Lung (tissue), 12 donors: ENCODE results near the gene MCCC2. TPM values are rescaled to one million over a fixed set of nuclear protein-coding genes. Genes with fewer than 3 reads are reported as not detected.
"Not testable (repeated sequence)": the region's sequence is repeated elsewhere in the genome, so short reads cannot be mapped to it uniquely, and the experiment has no call there.

Experiments
- ATAC-seq: fragments of 200-7000 bp; cut with Tn5 transposase; one replicate; pipeline ENCODE4 v1.9.1; 2020; ENCODE audit warnings: moderate number of reproducible peaks; ENCODE audit not compliant: insufficient read depth, low FRiP score
- DNase-seq, 3 donors: peaks; one replicate each; pipeline ENCODE4 v3.0.0-alpha.2; 2013 to 2017
- H3K27ac ChIP-seq, 2 donors: one replicate each; pipeline ENCODE4 v1.5.1; 2013; ENCODE audit warnings: mild to moderate bottlenecking in 2 of 2, moderate library complexity in 2 of 2, control low read depth in 1 of 2, inconsistent platforms in 1 of 2, low read depth in 1 of 2, low read length in 1 of 2
- H3K27me3 ChIP-seq, 3 donors: one replicate each; pipeline ENCODE4 v1.5.1; 2013; ENCODE audit warnings: low read length in 2 of 3; ENCODE audit not compliant: control insufficient read depth in 3 of 3, insufficient read depth in 3 of 3
- H3K36me3 ChIP-seq, 4 donors: one replicate each; pipeline ENCODE4 v1.5.1; 2013; ENCODE audit warnings: low read length in 4 of 4, mild to moderate bottlenecking in 1 of 4, moderate library complexity in 1 of 4; ENCODE audit not compliant: control insufficient read depth in 4 of 4, insufficient read depth in 4 of 4
- H3K4me1 ChIP-seq, 5 donors: one replicate each; pipeline ENCODE4 v1.5.1; 2013; ENCODE audit warnings: low read length in 5 of 5, mild to moderate bottlenecking in 2 of 5, moderate library complexity in 1 of 5; ENCODE audit not compliant: control insufficient read depth in 5 of 5, insufficient read depth in 5 of 5
- H3K4me3 ChIP-seq: one replicate; pipeline ENCODE4 v1.5.1; 2013; ENCODE audit warnings: mild to moderate bottlenecking, control low read depth, moderate library complexity
- H3K9ac ChIP-seq, 2 donors: one replicate each; pipeline ENCODE4 v1.5.1; 2013; ENCODE audit warnings: low read length in 2 of 2, control low read depth in 1 of 2; ENCODE audit not compliant: insufficient read depth in 1 of 2
- H3K9me3 ChIP-seq, 4 donors: one replicate each; pipeline ENCODE4 v1.5.1; 2013; ENCODE audit warnings: low read length in 3 of 4, mild to moderate bottlenecking in 1 of 4, moderate library complexity in 1 of 4; ENCODE audit not compliant: control insufficient read depth in 4 of 4, insufficient read depth in 3 of 4
- CTCF ChIP-seq: IDR thresholded peaks from 2 replicates; pipeline ENCODE4 v1.5.1; 2012; ENCODE audit warnings: mild to moderate bottlenecking; ENCODE audit errors: control extremely low read depth, extremely low read depth
- WGBS, 2 donors: extraction: QIAGEN DNeasy Blood & Tissue Kit; methylation state at CpG; one replicate each; pipeline ENCODE4 v1.1.7; 2013; 5-methylcytosine and 5-hydroxymethylcytosine counted together
- polyA plus RNA-seq, 2 donors: library from polyadenylated mRNA; stranded (reverse); fragments of 200-250 nt; gene quantifications; one replicate each; pipeline ENCODE4 v1.2.1, GENCODE V29; 2013
- total RNA-seq, 2 donors: library from RNA; depleted of rRNA in 1 of 2; stranded (reverse); fragments of >200 nt in 1 of 2; gene quantifications; one replicate each; pipeline ENCODE4 v1.2.1, GENCODE V29; 2014 to 2021
- donor health status: control.
- donor health status: control.
- donor health status: Bipolar disorder and iron deficiency.
- donor health status: healthy.
- donor health status: DM: yes; HTN: yes; CAD: no.

The MCCC2 gene
- total and polyA plus RNA-seq, 4 donors = 20.0 to 46.2 (median 32.6) TPM

- ATAC-seq (no peak), DNase-seq (no peak)
- no peak for TF ChIP-seq CTCF
- H3K9ac ChIP-seq = no peak overlapping the region
- peaks cover 0 to 6% (median 0%) of the 10 kb centered on the region in 5 donors for H3K4me1 ChIP-seq
- peaks cover 14 to 27% (median 21%) of the 10 kb centered on the region in 4 donors for H3K36me3 ChIP-seq
- no peak overlapping the region for H3K27ac ChIP-seq
- WGBS, 2 donors = 95 to 100% methylated on average over 1 of the region's 1 CpG
- no peaks in the 10 kb centered on the region for H3K9me3 ChIP-seq
- H3K4me3 ChIP-seq = no peak overlapping the region
- H3K27me3 ChIP-seq = no peaks in the 10 kb centered on the region
Observed at GRCh38 chr5:71597001-71597400, 9.9 kb downstream of the MCCC2 start.

- no peak for TF ChIP-seq CTCF
- H3K27me3 ChIP-seq = no peaks in the 10 kb centered on the region
- no peak overlapping the region for H3K9ac ChIP-seq
- peaks cover 0 to 6% (median 0%) of the 10 kb centered on the region in 5 donors for H3K4me1 ChIP-seq
- peak overlapping the region in 1 of 2 donors; percentile 63 for H3K27ac ChIP-seq
- no peaks in the 10 kb centered on the region for H3K9me3 ChIP-seq
- WGBS, 2 donors = 100% methylated on average over 1 of the region's 1 CpG
- no peak for DNase-seq
- no peak overlapping the region for H3K4me3 ChIP-seq
- H3K36me3 ChIP-seq = peaks cover 21 to 37% (median 23%) of the 10 kb centered on the region in 4 donors
- no peak for ATAC-seq
Observed at GRCh38 chr5:71600783-71601182, 13.6 kb downstream of the MCCC2 start.

- Histone ChIP-seq H3K4me3 (no peak overlapping the region), H3K36me3 (peaks cover 20 to 33% (median 22%) of the 10 kb centered on the region in 4 donors), H3K9ac (no peak overlapping the region), H3K27me3 (no peaks in the 10 kb centered on the region), H3K4me1 (peaks cover 0 to 6% (median 0%) of the 10 kb centered on the region in 5 donors), H3K9me3 (no peaks in the 10 kb centered on the region), H3K27ac (no peak overlapping the region)
- TF ChIP-seq CTCF = peak; percentile 33
- peak; percentile 52 to 71 (median 64) for DNase-seq
- ATAC-seq = peak; percentile 76
- WGBS, 2 donors = 71 to 86% methylated on average over 6 of the region's 6 CpGs
Observed at GRCh38 chr5:71601222-71602026, 14.3 kb downstream of the MCCC2 start.

GRCh38 chr5:71609916-71610315 lies 22.8 kb downstream of the MCCC2 start:
- WGBS, 2 donors = 95 to 98% methylated on average over 11 to 15 of the region's 16 CpGs
- not testable (repeated sequence) for H3K9ac ChIP-seq, DNase-seq, H3K27ac ChIP-seq, H3K36me3 ChIP-seq, H3K27me3 ChIP-seq, H3K4me1 ChIP-seq, H3K4me3 ChIP-seq, ATAC-seq, H3K9me3 ChIP-seq
